Common myeloid progenitor, CD34-positive (primary cell): ENCODE results near the gene ABCC12.

ENCODE experiments used
- CTCF ChIA-PET: fragments of 350-600 bp; sonication (Branson Sonifier 250); formaldehyde crosslinking; loops from one replicate; lab custom pipeline; 2021; ENCODE audit warnings: antibody characterized with exemption; lab: Charles Lee
- POLR2A ChIA-PET: fragments of 350-600 bp; sonication (Branson Sonifier 250); formaldehyde crosslinking; loops from one replicate; lab custom pipeline; 2021; ENCODE audit warnings: antibody characterized with exemption; lab: Charles Lee
- DNase-seq, 3 donors: peaks; one replicate each; pipeline versions ENCODE4 v3.0.0 to v3.0.0-alpha.2; 2013
- H3K27ac ChIP-seq, 2 experiments: 1 replicate in 1 of 2; 2 replicates in 1 of 2; pipeline ENCODE4 v1.7.0; 2013; ENCODE audit warnings: inconsistent platforms in 2 of 2, low read length in 2 of 2, mild to moderate bottlenecking in 2 of 2, low read depth in 1 of 2, moderate library complexity in 1 of 2; ENCODE audit not compliant: severe bottlenecking in 2 of 2, insufficient read depth in 1 of 2, poor library complexity in 1 of 2
- H3K27me3 ChIP-seq, 5 experiments: replicated peaks in 2 of 5; 1 replicate in 3 of 5; 2 replicates in 2 of 5; pipeline versions ENCODE4 v1.6.1 to v1.7.0; 2013; ENCODE audit warnings: low read length in 4 of 5, mild to moderate bottlenecking in 2 of 5, moderate library complexity in 2 of 5, inconsistent platforms in 1 of 5; ENCODE audit not compliant: insufficient read depth in 5 of 5, control insufficient read depth in 4 of 5
- H3K36me3 ChIP-seq, 4 experiments: 1 replicate in 2 of 4; 2 replicates in 2 of 4; pipeline versions ENCODE4 v1.6.1 to v1.7.0; 2013; ENCODE audit warnings: low read length in 3 of 4, control low read depth in 1 of 4, mild to moderate bottlenecking in 1 of 4; ENCODE audit not compliant: control insufficient read depth in 4 of 4, insufficient read depth in 4 of 4
- H3K4me1 ChIP-seq, 4 experiments: 1 replicate in 3 of 4; 2 replicates in 1 of 4; pipeline versions ENCODE4 v1.6.1 to v1.7.1; 2013; ENCODE audit warnings: low read length in 3 of 4, mild to moderate bottlenecking in 3 of 4, control low read depth in 1 of 4, inconsistent platforms in 1 of 4, moderate library complexity in 1 of 4; ENCODE audit not compliant: control insufficient read depth in 4 of 4, insufficient read depth in 4 of 4; ENCODE audit errors: control extremely low read depth in 1 of 4
- H3K4me3 ChIP-seq, 7 experiments: 1 replicate in 4 of 7; 2 replicates in 3 of 7; pipeline versions ENCODE4 v1.5.1 to v1.7.0; 2013; ENCODE audit warnings: mild to moderate bottlenecking in 7 of 7, low read length in 6 of 7, moderate library complexity in 6 of 7, inconsistent platforms in 2 of 7, low read depth in 2 of 7, control low read depth in 1 of 7; ENCODE audit not compliant: insufficient read depth in 4 of 7, control insufficient read depth in 1 of 7; ENCODE audit errors: extremely low read depth in 1 of 7
- H3K9me3 ChIP-seq, 5 experiments: 1 replicate in 4 of 5; 2 replicates in 1 of 5; pipeline versions ENCODE4 v1.6.1 to v1.7.1; 2013; ENCODE audit warnings: low read length in 4 of 5, mild to moderate bottlenecking in 2 of 5, inconsistent platforms in 1 of 5, low read depth in 1 of 5, moderate library complexity in 1 of 5; ENCODE audit not compliant: control insufficient read depth in 4 of 5, insufficient read depth in 2 of 5; ENCODE audit errors: control extremely low read depth in 1 of 5
- WGBS: methylation state at CpG from one replicate; pipeline ENCODE4 v1.1.5; 2013; ENCODE audit not compliant: insufficient coverage; 5-methylcytosine and 5-hydroxymethylcytosine counted together

The ABCC12 gene

GRCh38 chr16:48125888-48126287, 29.9 kb downstream of the ABCC12 start:
- Histone ChIP-seq H3K4me1 (no peaks in the 10 kb centered on the region), H3K9me3 (no peaks in the 10 kb centered on the region), H3K36me3 (no peaks in the 10 kb centered on the region), H3K4me3 (no peak overlapping the region), H3K27me3 (no peaks in the 10 kb centered on the region), H3K27ac (no peak overlapping the region)
- WGBS = 84% methylated on average over 5 of the region's 5 CpGs
- POLR2A ChIA-PET = no interaction called here
- CTCF ChIA-PET = no interaction called here
- DNase-seq = no peak

- WGBS = 100% methylated on average over 1 of the region's 2 CpGs
- H3K4me1 ChIP-seq = no peaks in the 10 kb centered on the region
- H3K27me3 ChIP-seq = no peaks in the 10 kb centered on the region
- DNase-seq = no peak
- no peak overlapping the region for H3K27ac ChIP-seq
- H3K9me3 ChIP-seq = no peaks in the 10 kb centered on the region
- POLR2A ChIA-PET = no interaction called here
- no peaks in the 10 kb centered on the region for H3K36me3 ChIP-seq
- CTCF ChIA-PET = no interaction called here
- H3K4me3 ChIP-seq = no peak overlapping the region
Observed at GRCh38 chr16:48124266-48124665, 31.5 kb downstream of the ABCC12 start.

GRCh38 chr16:48123104-48123788, 32.5 kb downstream of the ABCC12 start:
- H3K4me1 ChIP-seq = no peaks in the 10 kb centered on the region
- ChIA-PET CTCF (interaction anchor here (0.8 kb wide), 1 partner anchor 41 kb away, joined by 3 read pairs; no protein-coding TSS in a partner anchor), POLR2A (no interaction called here)
- no peaks in the 10 kb centered on the region for H3K36me3 ChIP-seq
- H3K27me3 ChIP-seq = no peaks in the 10 kb centered on the region
- H3K9me3 ChIP-seq = no peaks in the 10 kb centered on the region
- peak; percentile 6 to 56 (median 51) for DNase-seq
- no peak overlapping the region for H3K4me3 ChIP-seq
- no peak overlapping the region for H3K27ac ChIP-seq
- 68% methylated on average over 4 of the region's 5 CpGs for WGBS

- 94% methylated on average over 3 of the region's 5 CpGs for WGBS
- ChIA-PET POLR2A (no interaction called here), CTCF (no interaction called here)
- Histone ChIP-seq H3K36me3 (no peaks in the 10 kb centered on the region), H3K27ac (no peak overlapping the region), H3K9me3 (no peaks in the 10 kb centered on the region), H3K27me3 (no peaks in the 10 kb centered on the region), H3K4me3 (no peak overlapping the region), H3K4me1 (no peaks in the 10 kb centered on the region)
- DNase-seq = no peak
Observed at GRCh38 chr16:48121276-48121675, 34.5 kb downstream of the ABCC12 start.

GRCh38 chr16:48118841-48119240, 37.0 kb downstream of the ABCC12 start:
- Histone ChIP-seq H3K9me3 (no peaks in the 10 kb centered on the region), H3K4me3 (no peak overlapping the region), H3K4me1 (no peaks in the 10 kb centered on the region), H3K27ac (no peak overlapping the region), H3K27me3 (peaks cover 0 to 1% (median 0%) of the 10 kb centered on the region in 5 experiments), H3K36me3 (no peaks in the 10 kb centered on the region)
- no peak for DNase-seq
- POLR2A ChIA-PET = no interaction called here
- CTCF ChIA-PET = no interaction called here
- 100% methylated on average over 2 of the region's 2 CpGs for WGBS

- ChIA-PET POLR2A (no interaction called here), CTCF (interaction anchor here (0.7 to 1.8 kb wide), 3 partner anchors 8 to 976 kb away, joined by 3 to 5 read pairs (median 3); no protein-coding TSS in a partner anchor)
- H3K27me3 ChIP-seq = peaks cover 0 to 1% (median 0%) of the 10 kb centered on the region in 5 experiments
- no peaks in the 10 kb centered on the region for H3K9me3 ChIP-seq
- no peaks in the 10 kb centered on the region for H3K4me1 ChIP-seq
- no peak overlapping the region for H3K27ac ChIP-seq
- no peak overlapping the region for H3K4me3 ChIP-seq
- DNase-seq = peak; percentile 75 to 83 (median 82)
- 89% methylated on average over 14 of the region's 22 CpGs for WGBS
- no peaks in the 10 kb centered on the region for H3K36me3 ChIP-seq
Observed at GRCh38 chr16:48117217-48118105, 38.3 kb downstream of the ABCC12 start.

GRCh38 chr16:48115299-48115698, 40.5 kb downstream of the ABCC12 start:
- POLR2A ChIA-PET = no interaction called here
- Histone ChIP-seq H3K27ac (no peak overlapping the region), H3K36me3 (no peaks in the 10 kb centered on the region), H3K4me1 (no peaks in the 10 kb centered on the region), H3K9me3 (no peaks in the 10 kb centered on the region), H3K4me3 (no peak overlapping the region), H3K27me3 (peaks cover 0 to 1% (median 0%) of the 10 kb centered on the region in 5 experiments)
- CTCF ChIA-PET = interaction anchor here (1.0 to 2.9 kb wide), 2 partner anchors 49 to 973 kb away, joined by 3 to 15 read pairs; partner anchors contain the start of gene NETO2
- DNase-seq = no peak
- WGBS = 95% methylated on average over 13 of the region's 14 CpGs
